ENCODE measurements around the gene MTHFD1L.

Gene MTHFD1L

DNA sequence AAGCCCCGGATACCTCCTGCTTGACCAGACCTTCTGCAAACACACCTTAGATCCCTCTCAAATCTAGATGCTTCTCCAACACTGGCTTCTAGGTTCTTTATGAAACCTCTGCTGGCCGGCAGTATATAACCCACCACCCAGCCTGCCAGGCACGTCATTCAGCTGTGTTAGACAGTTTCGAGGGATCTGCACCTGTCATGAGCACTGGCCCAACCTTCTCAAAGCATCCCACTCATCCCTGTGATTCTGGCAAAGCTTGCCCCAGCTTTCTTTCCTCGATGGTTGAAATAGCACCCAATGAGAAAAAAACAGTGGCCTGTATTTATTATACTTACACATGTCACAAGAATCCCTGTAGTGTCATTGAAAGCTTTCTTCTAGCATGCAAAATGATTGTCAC lies 157.8 kb downstream of the MTHFD1L start:
- Histone ChIP-seq H3K36me3 (ENCODE audit: control insufficient read depth, insufficient read depth, low read length) (no peaks in the 10 kb centered on the region), H3K27ac (no peak overlapping the region), H3K9me3 (ENCODE audit: control insufficient read depth, low read length) (no peaks in the 10 kb centered on the region), H3K9ac (no peak overlapping the region), H2AFZ (no peak overlapping the region), H3K4me3 (ENCODE audit: low read depth, low read length) (no peak overlapping the region), H3K79me2 (no peaks in the 10 kb centered on the region), H3K27me3 (ENCODE audit: control insufficient read depth, insufficient read depth, low read length) (no peaks in the 10 kb centered on the region), H3K4me2 (ENCODE audit: low read length) (no peak overlapping the region), H3K4me1 (no peaks in the 10 kb centered on the region)
- TF ChIP-seq, protein P1, sequence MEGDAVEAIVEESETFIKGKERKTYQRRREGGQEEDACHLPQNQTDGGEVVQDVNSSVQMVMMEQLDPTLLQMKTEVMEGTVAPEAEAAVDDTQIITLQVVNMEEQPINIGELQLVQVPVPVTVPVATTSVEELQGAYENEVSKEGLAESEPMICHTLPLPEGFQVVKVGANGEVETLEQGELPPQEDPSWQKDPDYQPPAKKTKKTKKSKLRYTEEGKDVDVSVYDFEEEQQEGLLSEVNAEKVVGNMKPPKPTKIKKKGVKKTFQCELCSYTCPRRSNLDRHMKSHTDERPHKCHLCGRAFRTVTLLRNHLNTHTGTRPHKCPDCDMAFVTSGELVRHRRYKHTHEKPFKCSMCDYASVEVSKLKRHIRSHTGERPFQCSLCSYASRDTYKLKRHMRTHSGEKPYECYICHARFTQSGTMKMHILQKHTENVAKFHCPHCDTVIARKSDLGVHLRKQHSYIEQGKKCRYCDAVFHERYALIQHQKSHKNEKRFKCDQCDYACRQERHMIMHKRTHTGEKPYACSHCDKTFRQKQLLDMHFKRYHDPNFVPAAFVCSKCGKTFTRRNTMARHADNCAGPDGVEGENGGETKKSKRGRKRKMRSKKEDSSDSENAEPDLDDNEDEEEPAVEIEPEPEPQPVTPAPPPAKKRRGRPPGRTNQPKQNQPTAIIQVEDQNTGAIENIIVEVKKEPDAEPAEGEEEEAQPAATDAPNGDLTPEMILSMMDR (IDR thresholded peaks at IDR 0.05) = no peak

GRCh38 chr6:151024597-151024996 lies 159.1 kb downstream of the MTHFD1L start:
- H3K9ac ChIP-seq = no peak overlapping the region
- no peaks in the 10 kb centered on the region for H3K4me1 ChIP-seq
- no peak overlapping the region for H3K27ac ChIP-seq
- no peaks in the 10 kb centered on the region for H3K36me3 ChIP-seq (ENCODE audit: control insufficient read depth, insufficient read depth, low read length)
- H3K27me3 ChIP-seq (ENCODE audit: control insufficient read depth, insufficient read depth, low read length) = no peaks in the 10 kb centered on the region
- TF ChIP-seq, protein P1 (IDR thresholded peaks at IDR 0.05) = no peak
- no peak overlapping the region for H3K4me2 ChIP-seq (ENCODE audit: low read length)
- H3K79me2 ChIP-seq = no peaks in the 10 kb centered on the region
- no peak overlapping the region for H3K4me3 ChIP-seq (ENCODE audit: low read depth, low read length)
- H3K9me3 ChIP-seq (ENCODE audit: control insufficient read depth, low read length) = no peaks in the 10 kb centered on the region
- H2AFZ ChIP-seq = no peak overlapping the region

GRCh38 chr6:151025076-151025475 lies 159.6 kb downstream of the MTHFD1L start:
- Histone ChIP-seq H3K9me3 (ENCODE audit: control insufficient read depth, low read length) (no peaks in the 10 kb centered on the region), H3K27ac (no peak overlapping the region), H3K79me2 (no peaks in the 10 kb centered on the region), H3K9ac (no peak overlapping the region), H3K4me3 (ENCODE audit: low read depth, low read length) (no peak overlapping the region), H3K4me1 (no peaks in the 10 kb centered on the region), H3K36me3 (ENCODE audit: control insufficient read depth, insufficient read depth, low read length) (no peaks in the 10 kb centered on the region), H2AFZ (no peak overlapping the region), H3K27me3 (ENCODE audit: control insufficient read depth, insufficient read depth, low read length) (no peaks in the 10 kb centered on the region), H3K4me2 (ENCODE audit: low read length) (no peak overlapping the region)
- TF ChIP-seq, protein P1 (IDR thresholded peaks at IDR 0.05) = no peak

DNA sequence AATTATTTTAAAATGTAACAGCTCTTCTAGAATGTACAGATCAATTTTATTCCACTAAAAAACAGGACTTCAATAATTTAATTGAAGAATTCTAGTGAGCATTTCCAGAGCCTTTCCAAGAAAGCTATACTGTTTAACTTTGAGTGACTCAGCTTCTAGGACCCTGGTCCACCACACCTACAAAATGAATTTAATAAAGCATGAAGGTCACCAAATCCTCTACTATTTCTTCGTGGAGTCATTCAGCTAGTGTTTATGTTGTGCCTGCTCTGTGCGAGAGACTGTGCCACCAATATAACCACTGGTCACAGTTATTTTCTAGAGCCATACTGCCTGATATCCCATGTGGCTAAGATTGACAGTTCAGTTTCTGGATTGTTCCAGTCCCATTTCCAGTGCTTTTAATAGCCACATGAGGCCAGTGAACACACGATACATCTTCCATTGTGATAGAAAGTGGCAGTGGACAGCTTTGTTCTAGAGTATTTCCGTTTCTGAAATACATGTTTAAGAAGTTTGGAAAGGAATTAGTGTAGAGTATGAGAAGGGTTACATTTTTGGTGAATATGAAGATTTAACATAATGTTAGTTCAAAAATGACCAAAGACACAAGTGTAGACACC lies 160.7 kb downstream of the MTHFD1L start:
- H3K36me3 ChIP-seq (ENCODE audit: control insufficient read depth, insufficient read depth, low read length) = no peaks in the 10 kb centered on the region
- H3K27me3 ChIP-seq (ENCODE audit: control insufficient read depth, insufficient read depth, low read length) = no peaks in the 10 kb centered on the region
- no peaks in the 10 kb centered on the region for H3K79me2 ChIP-seq
- no peak overlapping the region for H3K9ac ChIP-seq
- H3K4me2 ChIP-seq (ENCODE audit: low read length) = no peak overlapping the region
- no peak overlapping the region for H2AFZ ChIP-seq
- H3K27ac ChIP-seq = no peak overlapping the region
- H3K4me1 ChIP-seq = no peaks in the 10 kb centered on the region
- no peak overlapping the region for H3K4me3 ChIP-seq (ENCODE audit: low read depth, low read length)
- no peaks in the 10 kb centered on the region for H3K9me3 ChIP-seq (ENCODE audit: control insufficient read depth, low read length)
- TF ChIP-seq, protein P1 (IDR thresholded peaks at IDR 0.05) = no peak

- Histone ChIP-seq H3K27me3 (ENCODE audit: control insufficient read depth, insufficient read depth, low read length) (no peaks in the 10 kb centered on the region), H3K27ac (no peak overlapping the region), H3K9ac (no peak overlapping the region), H3K79me2 (no peaks in the 10 kb centered on the region), H2AFZ (no peak overlapping the region), H3K36me3 (ENCODE audit: control insufficient read depth, insufficient read depth, low read length) (no peaks in the 10 kb centered on the region), H3K9me3 (ENCODE audit: control insufficient read depth, low read length) (no peaks in the 10 kb centered on the region), H3K4me1 (no peaks in the 10 kb centered on the region), H3K4me2 (ENCODE audit: low read length) (no peak overlapping the region), H3K4me3 (ENCODE audit: low read depth, low read length) (no peak overlapping the region)
- TF ChIP-seq, protein P1 (IDR thresholded peaks at IDR 0.05) = no peak
Observed at GRCh38 chr6:151027295-151027747, 161.8 kb downstream of the MTHFD1L start.

All from parathyroid adenoma (tissue), 2 donors.